ENCODE measurements around the gene PTGR3. TPM values are rescaled to one million over a fixed set of nuclear protein-coding genes. Genes with fewer than 3 reads are reported as not detected.

Gene PTGR3
- total and polyA plus RNA-seq, 12 donors, result 8.8 to 40.2 (median 19.3) TPM

- H3K36me3 ChIP-seq (replicated peaks in 1 of 2), result peaks cover 0 to 6% of the 10 kb centered on the region in 2 donors
- H3K4me1 ChIP-seq (replicated peaks in 1 of 2), result peaks cover 13 to 42% of the 10 kb centered on the region in 2 donors
- peak in 3 of 7 donors; percentile 24 to 35 (median 28) for DNase-seq
- intact Hi-C loops (cut with DNase I), result no loop called here
- H3K27me3 ChIP-seq, result no peaks in the 10 kb centered on the region
- WGBS, 4 donors, result 16 to 34% (median 21%) methylated on average over 18 to 75 of the region's 75 CpGs
- H3K27ac ChIP-seq, result peak overlapping the region in 1 of 5 donors; percentile 53
- H3K4me3 ChIP-seq, result peak overlapping the region in 2 of 4 donors; percentile 26 to 50
- no peaks in the 10 kb centered on the region for H3K9me3 ChIP-seq (replicated peaks in 1 of 3)
- TF ChIP-seq POLR2A (IDR thresholded peaks at IDR 0.05) (no peak), CTCF (IDR thresholded peaks at IDR 0.05) (no peak)
Observed at GRCh38 chr18:75204732-75205513, 4.0 kb downstream of the PTGR3 start.

- Histone ChIP-seq H3K9me3 (replicated peaks in 1 of 3) (no peaks in the 10 kb centered on the region), H3K4me3 (peak overlapping the region in 2 of 4 donors; percentile 26 to 50), H3K4me1 (replicated peaks in 1 of 2) (peaks cover 13 to 47% of the 10 kb centered on the region in 2 donors), H3K36me3 (replicated peaks in 1 of 2) (peaks cover 0 to 6% of the 10 kb centered on the region in 2 donors), H3K27me3 (no peaks in the 10 kb centered on the region), H3K27ac (peak overlapping the region in 1 of 5 donors; percentile 53)
- 10 to 14% (median 12%) methylated on average over 23 to 35 of the region's 35 CpGs; no CpG with 5 or more reads in 1 of the 4 donors for WGBS, 4 donors
- TF ChIP-seq CTCF (IDR thresholded peaks at IDR 0.05) (no peak), POLR2A (IDR thresholded peaks at IDR 0.05) (no peak)
- DNase-seq, result no peak
- intact Hi-C loops (cut with DNase I), result no loop called here
Observed at GRCh38 chr18:75204269-75204731, 4.6 kb downstream of the PTGR3 start.

GRCh38 chr18:75203416-75204268 is 5.3 kb downstream of the PTGR3 start:
- H3K27ac ChIP-seq, result peak overlapping the region in 2 of 5 donors; percentile 1 to 53
- peak in 1 of 7 donors; percentile 76 for DNase-seq
- H3K4me1 ChIP-seq (replicated peaks in 1 of 2), result peaks cover 13 to 53% of the 10 kb centered on the region in 2 donors
- H3K27me3 ChIP-seq, result no peaks in the 10 kb centered on the region
- WGBS, 4 donors, result 45 to 57% (median 51%) methylated on average over 15 to 24 of the region's 24 CpGs
- H3K9me3 ChIP-seq (replicated peaks in 1 of 3), result no peaks in the 10 kb centered on the region
- H3K4me3 ChIP-seq, result peak overlapping the region in 1 of 4 donors; percentile 50
- intact Hi-C loops (cut with DNase I), result no loop called here
- peaks cover 0 to 6% of the 10 kb centered on the region in 2 donors for H3K36me3 ChIP-seq (replicated peaks in 1 of 2)
- TF ChIP-seq POLR2A (IDR thresholded peaks at IDR 0.05) (no peak), CTCF (IDR thresholded peaks at IDR 0.05) (no peak)
